Smooth muscle cell of the umbilical artery (primary cell): ENCODE measurements around the gene SRD5A3. TPM values are rescaled to one million over a fixed set of nuclear protein-coding genes. Genes with fewer than 3 reads are reported as not detected.

Experiments used
- total RNA-seq: library from RNA; depleted of rRNA; stranded (reverse); fragments of >200 nt; gene quantifications from 2 replicates; pipeline ENCODE4 v1.2.3, GENCODE V29; 2014

SRD5A3 gene
- total RNA-seq: 6.5 and 9.7 TPM in 2 replicates

DNA sequence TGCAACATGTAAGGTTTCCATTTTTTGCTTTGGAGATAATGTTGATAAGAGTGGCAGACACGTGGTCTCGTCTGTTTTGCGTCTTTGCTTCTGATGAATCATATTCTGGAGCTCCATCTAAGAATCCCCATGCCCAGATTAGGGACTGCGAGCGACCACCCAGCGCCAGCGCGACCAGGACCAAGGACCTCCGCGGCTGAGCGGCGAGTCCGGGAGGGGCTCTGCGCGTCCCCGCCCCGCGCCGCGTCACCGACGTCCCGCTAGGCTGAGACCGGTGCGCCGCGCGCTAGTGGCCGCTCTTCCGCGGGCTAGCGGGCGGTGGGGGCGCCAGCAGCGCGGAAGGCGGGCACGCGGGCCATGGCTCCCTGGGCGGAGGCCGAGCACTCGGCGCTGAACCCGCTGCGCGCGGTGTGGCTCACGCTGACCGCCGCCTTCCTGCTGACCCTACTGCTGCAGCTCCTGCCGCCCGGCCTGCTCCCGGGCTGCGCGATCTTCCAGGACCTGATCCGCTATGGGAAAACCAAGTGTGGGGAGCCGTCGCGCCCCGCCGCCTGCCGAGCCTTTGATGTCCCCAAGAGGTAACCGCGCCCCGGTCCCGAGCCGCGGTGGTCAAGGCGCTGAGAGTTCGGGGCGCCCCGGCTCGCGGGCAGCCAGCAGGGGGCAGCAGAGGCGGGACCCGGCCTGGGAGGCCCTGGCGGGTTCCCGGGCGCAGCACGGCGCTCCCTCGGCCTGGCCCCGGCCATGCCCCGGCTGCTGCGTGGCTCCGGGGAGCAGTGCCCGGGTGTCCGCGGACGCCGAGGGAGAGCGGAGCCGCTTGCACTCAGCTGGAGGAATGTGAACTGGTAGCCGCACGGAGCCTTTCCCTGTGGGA is at the start of gene SRD5A3:
Gene SRD5A3, plus strand, starts transcription at position 263 of the 871 bp plus-strand sequence. Its CDS starts 95 bp downstream, at position 358.

DNA sequence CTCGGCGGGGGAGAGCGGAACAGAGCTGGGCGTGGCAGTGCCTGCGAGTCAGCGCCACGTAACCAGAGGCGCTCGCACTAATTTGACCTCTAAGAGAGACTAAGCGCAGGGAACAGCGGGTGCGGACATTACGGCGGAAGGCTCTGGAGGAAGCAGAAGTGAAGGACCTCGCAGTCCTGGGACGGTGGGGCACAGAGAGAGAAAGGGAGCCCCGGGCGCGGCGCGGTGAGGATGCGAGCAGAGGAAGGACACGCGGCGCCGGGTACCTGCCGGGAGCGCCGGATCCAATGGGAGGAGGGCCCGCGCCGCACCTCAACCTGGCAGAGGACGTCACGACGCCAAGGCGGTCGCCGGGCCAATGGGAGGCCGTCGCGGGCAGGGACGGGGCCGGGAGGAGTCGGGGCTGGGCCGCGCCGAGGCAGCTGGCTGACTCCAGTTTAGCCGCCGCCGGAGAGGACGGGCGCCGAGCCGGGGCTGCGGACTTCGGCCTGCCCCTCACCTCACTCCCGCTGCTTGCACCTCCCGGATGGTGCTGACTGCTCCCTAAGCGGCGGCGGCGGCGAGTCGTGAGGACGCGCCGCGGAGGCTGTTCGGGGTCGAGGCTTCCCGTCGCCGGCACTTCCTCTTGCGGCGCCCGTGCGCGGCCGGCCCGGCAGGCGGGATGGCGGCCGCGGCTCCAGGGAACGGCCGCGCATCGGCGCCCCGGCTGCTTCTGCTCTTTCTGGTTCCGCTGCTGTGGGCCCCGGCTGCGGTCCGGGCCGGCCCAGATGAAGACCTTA is 49.7 kb downstream of the SRD5A3 start, which contains the start of gene TMEM165:
Gene TMEM165, plus strand, starts transcription at position 429 of the 779 bp plus-strand sequence. Its CDS starts 233 bp downstream, at position 662.

Other genes with a start within 250 kb of the SRD5A3 start
- gene KDR, start 220.6 kb upstream of the SRD5A3 start, total RNA-seq: 0.88 and 6.8 TPM in 2 replicates
- 147 and 235 TPM in 2 replicates for gene TMEM165, start 49.7 kb downstream of the SRD5A3 start, total RNA-seq
- gene CLOCK, start 200.7 kb downstream of the SRD5A3 start, total RNA-seq: 24.1 and 35.7 TPM in 2 replicates
- not detected in 2 replicates for gene PDCL2, start 246.0 kb downstream of the SRD5A3 start, total RNA-seq